Heart right ventricle (tissue), 16 donors: Measurements from ENCODE around the gene RHOG. TPM values are rescaled to one million over a fixed set of nuclear protein-coding genes. Genes with fewer than 3 reads are reported as not detected.
A peak's percentile ranks its signal among the peaks of the same experiment; 100 is the strongest.

Experiments
- ATAC-seq, 8 donors: fragments of 200-7000 bp; cut with Tn5 transposase; one replicate each; pipeline ENCODE4 v1.9.1; 2020; ENCODE audit warnings: mild to moderate bottlenecking in 8 of 8, moderate library complexity in 8 of 8, moderate number of reproducible peaks in 1 of 8
- DNase-seq, 2 donors: peaks; one replicate each; pipeline ENCODE4 v3.0.0-alpha.2; 2020
- H3K27ac ChIP-seq, 10 donors: fragments of 200-600 bp; sonication (generic) in 2 of 10; one replicate each; pipeline versions ENCODE4 v1.5.0 to v1.8.0; 2020 to 2022; ENCODE audit warnings: mild to moderate bottlenecking in 3 of 10
- H3K27me3 ChIP-seq, 7 donors: fragments of 200-600 bp; one replicate each; pipeline ENCODE4 v1.8.0; 2021 to 2022; ENCODE audit warnings: mild to moderate bottlenecking in 2 of 7
- H3K36me3 ChIP-seq, 9 donors: fragments of 200-600 bp; sonication (generic) in 1 of 9; one replicate each; pipeline versions ENCODE4 v1.5.0 to v1.8.0; 2020 to 2022; ENCODE audit warnings: mild to moderate bottlenecking in 2 of 9
- H3K4me1 ChIP-seq, 9 donors: fragments of 200-600 bp; sonication (generic) in 1 of 9; one replicate each; pipeline versions ENCODE4 v1.5.0 to v1.8.0; 2020 to 2022; ENCODE audit warnings: mild to moderate bottlenecking in 4 of 9
- H3K4me3 ChIP-seq, 10 donors: fragments of 200-600 bp; sonication (generic) in 2 of 10; one replicate each; pipeline versions ENCODE4 v1.5.0 to v1.8.0; 2020 to 2022; ENCODE audit warnings: mild to moderate bottlenecking in 7 of 10, moderate library complexity in 2 of 10
- H3K9me3 ChIP-seq, 11 donors: fragments of 200-600 bp in 10 of 11; sonication (generic) in 2 of 11; one replicate each; pipeline versions ENCODE4 v1.5.0 to v1.8.0; 2013 to 2022; ENCODE audit warnings: mild to moderate bottlenecking in 2 of 11, control low read depth in 1 of 11, moderate library complexity in 1 of 11
- CTCF ChIP-seq, 9 donors: fragments of 200-600 bp; sonication (generic) in 2 of 9; IDR thresholded peaks; one replicate each; pipeline versions ENCODE4 v1.5.0 to v1.8.0; 2021 to 2022; ENCODE audit warnings: antibody characterized with exemption in 9 of 9, mild to moderate bottlenecking in 5 of 9, moderate library complexity in 1 of 9
- whole genome bisulfite sequencing, 2 donors: extraction: QIAGEN DNeasy Blood & Tissue Kit; methylation state at CpG; one replicate each; pipeline ENCODE4 v1.1.7; 2013; ENCODE audit warnings: inconsistent platforms in 1 of 2; 5-methylcytosine and 5-hydroxymethylcytosine counted together
- intact Hi-C, 10 donors: fragments of 100-400 bp; cut with DNase I; formaldehyde crosslinking; loops; one replicate each; pipeline versions ENCODE4 v1.11.1 to v1.14.2; 2022
- polyA plus RNA-seq, 2 donors: library from polyadenylated mRNA; stranded (reverse); fragments of 200-250 nt; gene quantifications; one replicate each; pipeline ENCODE4 v1.2.3, GENCODE V29; 2013
- total RNA-seq, 10 donors: library from RNA; stranded (reverse); fragmentation: NEBNext Ultra II Directional in 3 of 10; extraction: Animal tissue kit (Norgen Biotek cat#: 25700) in 3 of 10; gene quantifications; one replicate each; pipeline versions ENCODE4 v1.2.1 to v1.2.4, GENCODE V29; 2021 to 2023
- donor health status: Arrhythmogenic right ventricular cardiomyopathy.
- donor health status: ischemic (EF 13 %, LVEDD 7.1; RV severe dilation, severe dysfunction).
- donor health status: healthy with polysubstance abuse.
- donor health status: DM: no; HTN: yes; CAD: no.
- donor health status: DM: no; HTN: no; CAD: no.
- donor health status: ischemic (EF 25% LVEDD 6.9; RV normal size, moderate dysfunction).
- donor health status: ischemic (EF 25% LVEDD 5.7; RV mildly dilated, moderate dysfunction).
- donor health status: healthy.
- donor health status: DM: yes; HTN: yes; CAD: no.
- donor health status: Ischemic cardiomyopathy.
- donor health status: ischemic (EF 35%, LVEDD 5.7; RV mildly dilated, moderate dysfunction).
- donor health status: nonischemic (EF 11% LVEDD 7.7; RV severe dilation, severe dysfunction).
- donor health status: DM: yes; HTN: yes; CAD: no.
- donor health status: PGD.
- donor health status: ischemic (EF 29% LVEDD 5.4; RV normal size, mild dysfunction).
- donor health status: nonischemic (EF 23%, LVEDD 6.1; RV moderate dilation, normal function).

The RHOG gene
- total and polyA plus RNA-seq, 12 donors = 15.3 to 55.7 (median 20.5) TPM

DNA sequence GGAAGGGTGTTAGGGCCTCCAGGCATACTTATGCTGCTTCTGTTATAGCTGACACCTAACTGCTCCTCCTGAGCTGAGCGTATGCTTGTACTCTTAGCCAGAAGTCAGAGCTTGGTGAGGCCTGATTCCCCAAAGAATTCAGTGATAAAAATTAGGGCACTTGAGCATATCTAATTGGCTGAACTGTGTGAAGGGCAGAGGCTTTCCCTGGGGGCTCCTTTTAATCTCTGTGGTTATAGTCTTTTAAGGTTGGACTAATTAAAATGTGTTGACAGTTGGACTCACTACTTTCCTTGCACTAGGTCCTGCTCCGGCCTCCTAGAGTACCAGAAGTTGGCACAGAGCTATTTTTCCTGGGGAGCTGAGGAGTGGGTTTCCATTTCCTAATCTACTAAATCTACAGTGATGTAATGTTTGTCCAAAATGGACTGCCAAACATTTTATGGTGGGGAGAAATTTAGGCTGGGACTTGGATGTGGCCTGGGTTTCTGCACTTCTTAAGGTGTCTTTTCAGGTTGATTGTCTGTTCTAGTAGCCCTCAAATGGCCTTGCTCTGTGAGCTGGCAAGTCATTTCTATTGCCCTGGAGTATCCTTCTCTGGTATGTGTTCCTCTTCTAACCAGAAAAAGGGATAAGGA lies 33.1 kb upstream of the RHOG start:
- intact Hi-C loops = no loop called here
- H3K36me3 ChIP-seq = no peaks in the 10 kb centered on the region
- H3K9me3 ChIP-seq = no peaks in the 10 kb centered on the region
- no peak for ATAC-seq
- no peak overlapping the region for H3K4me3 ChIP-seq
- no peak overlapping the region for H3K27ac ChIP-seq
- no peak for TF ChIP-seq CTCF (IDR thresholded peaks at IDR 0.05)
- no peaks in the 10 kb centered on the region for H3K27me3 ChIP-seq
- DNase-seq = no peak
- H3K4me1 ChIP-seq = peaks cover 0 to 36% (median 14%) of the 10 kb centered on the region in 9 donors
- WGBS, 2 donors = 62 to 75% methylated on average over 2 of the region's 2 CpGs

DNA sequence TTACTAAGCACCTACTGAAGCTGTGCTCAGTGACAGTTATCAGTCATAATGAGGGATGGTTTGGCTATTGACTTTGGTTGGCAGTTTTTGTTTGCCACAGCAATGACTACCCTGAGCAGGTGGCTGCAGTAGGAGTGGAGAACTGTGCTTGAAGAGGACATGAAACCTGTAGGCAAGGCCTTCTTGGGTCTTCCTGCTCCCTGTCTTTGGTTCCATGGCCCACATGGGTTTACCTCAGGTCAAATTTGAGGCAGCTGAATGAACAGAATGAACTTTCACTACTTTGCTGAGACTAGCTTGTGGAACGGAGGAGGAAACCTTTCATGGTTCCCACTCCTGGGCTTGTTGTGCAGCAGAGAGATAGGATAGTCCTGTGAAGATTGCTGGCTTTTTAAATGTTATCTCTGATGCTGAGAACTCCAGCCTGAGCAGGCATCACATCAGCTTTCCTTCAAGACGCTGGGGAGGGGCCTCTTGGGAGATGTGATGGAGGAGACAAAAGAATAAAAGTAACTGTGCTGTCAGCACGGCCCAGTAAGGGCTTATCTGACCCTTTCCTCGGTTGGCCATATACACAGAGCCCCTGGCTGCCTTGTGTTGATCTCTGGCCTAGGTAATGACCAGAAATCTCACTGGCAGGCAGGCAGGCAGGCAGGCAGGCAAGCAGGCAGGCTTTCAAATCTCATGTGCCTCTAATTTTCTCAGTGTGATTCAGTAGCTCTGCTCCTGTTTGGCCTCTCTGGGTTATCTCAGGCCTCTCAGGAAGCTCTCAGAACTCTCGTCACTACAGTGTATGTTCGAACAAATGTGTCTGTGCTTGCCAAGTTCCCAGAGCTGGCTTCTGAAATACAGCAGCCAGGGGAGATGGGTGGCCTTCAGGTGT lies 26.7 kb upstream of the RHOG start:
- Histone ChIP-seq H3K36me3 (no peaks in the 10 kb centered on the region), H3K27ac (peak overlapping the region; percentile 50 to 79 (median 70)), H3K27me3 (no peaks in the 10 kb centered on the region), H3K4me1 (peaks cover 24 to 63% (median 45%) of the 10 kb centered on the region in 9 donors), H3K4me3 (no peak overlapping the region), H3K9me3 (no peaks in the 10 kb centered on the region)
- ATAC-seq (peak; percentile 89 to 96 (median 93)), DNase-seq (peak; percentile 31 to 80)
- intact Hi-C loops = loop anchor here in 1 of 10 donors (10.0 kb wide), 1 partner anchor 77 kb away; no protein-coding TSS in a partner anchor
- 7 to 13% methylated on average over 6 of the region's 6 CpGs for WGBS, 2 donors
- no peak for TF ChIP-seq CTCF (IDR thresholded peaks at IDR 0.05)

- TF ChIP-seq CTCF (IDR thresholded peaks at IDR 0.05) = no peak
- Histone ChIP-seq H3K27ac (peak overlapping the region; percentile 50 to 79 (median 70)), H3K4me3 (no peak overlapping the region), H3K4me1 (peaks cover 24 to 66% (median 47%) of the 10 kb centered on the region in 9 donors), H3K9me3 (no peaks in the 10 kb centered on the region), H3K36me3 (no peaks in the 10 kb centered on the region), H3K27me3 (no peaks in the 10 kb centered on the region)
- intact Hi-C loops = loop anchor here in 1 of 10 donors (10.0 kb wide), 1 partner anchor 78 kb away; no protein-coding TSS in a partner anchor
- no peak for ATAC-seq
- DNase-seq = no peak
Measured at GRCh38 chr11:3866836-3867208, 26.1 kb upstream of the RHOG start.

GRCh38 chr11:3866206-3866605 lies 25.4 kb upstream of the RHOG start:
- H3K27ac ChIP-seq = peak overlapping the region in 9 of 10 donors; percentile 9 to 79 (median 68)
- H3K27me3 ChIP-seq = no peaks in the 10 kb centered on the region
- 42 to 54% methylated on average over 5 of the region's 5 CpGs for WGBS, 2 donors
- ATAC-seq (peak in 7 of 8 donors; percentile 32 to 79 (median 70)), DNase-seq (peak; percentile 12 to 42)
- intact Hi-C loops = loop anchor here in 1 of 10 donors (10.0 kb wide), 1 partner anchor 79 kb away; no protein-coding TSS in a partner anchor
- H3K4me1 ChIP-seq = peaks cover 24 to 66% (median 53%) of the 10 kb centered on the region in 9 donors
- no peaks in the 10 kb centered on the region for H3K36me3 ChIP-seq
- H3K4me3 ChIP-seq = peak overlapping the region in 1 of 10 donors; percentile 5
- no peaks in the 10 kb centered on the region for H3K9me3 ChIP-seq
- TF ChIP-seq CTCF (IDR thresholded peaks at IDR 0.05) = no peak
